ENCODE measurements around the gene CHP1. TPM values are rescaled to one million over a fixed set of nuclear protein-coding genes. Genes with fewer than 3 reads are reported as not detected.

Gene CHP1
- total and polyA plus RNA-seq, 9 of the 15 experiments (the other 6 are each of a cell fraction or from before 2014, with no cell fraction given) = 31.7 to 83.4 (median 67.6) TPM

DNA sequence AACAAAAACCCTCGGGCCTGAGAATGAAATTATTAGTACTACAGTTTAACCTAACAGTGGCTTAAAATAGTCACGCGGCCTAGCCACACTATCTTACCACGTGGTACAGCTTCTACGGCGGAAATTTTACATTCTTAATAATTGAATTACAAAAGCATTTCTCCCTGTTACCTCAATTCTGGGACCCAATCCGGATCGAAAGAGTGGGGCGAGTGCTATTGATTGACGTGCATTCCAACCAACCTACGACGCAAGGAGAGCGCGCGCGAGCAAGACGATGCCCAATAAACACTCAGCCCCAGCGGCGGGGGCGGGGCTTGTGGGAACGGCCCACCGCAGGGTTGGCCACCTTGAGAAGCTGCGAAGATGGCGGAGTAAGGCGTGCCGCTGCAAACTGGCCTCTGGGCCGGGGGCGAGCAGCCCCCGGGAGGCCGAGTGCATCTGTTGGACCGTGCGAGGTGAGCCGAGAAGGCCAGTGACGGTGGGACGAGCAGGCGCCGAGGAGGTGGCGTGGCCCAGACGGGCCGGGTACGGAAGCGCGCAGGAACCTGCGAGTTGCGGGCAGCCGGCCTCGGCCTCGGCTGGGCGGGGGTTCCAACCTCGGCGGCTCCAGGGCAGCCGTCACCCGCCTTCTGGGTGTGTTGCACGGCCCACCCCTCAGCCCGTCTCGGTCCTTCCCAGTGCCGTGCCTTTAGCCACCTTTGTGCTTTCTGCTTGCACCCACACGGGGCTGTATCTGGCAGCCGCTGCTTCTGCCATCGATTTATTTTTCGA, 52.8 kb downstream of the CHP1 start (continued):
- TF ChIP-seq, protein P1, sequence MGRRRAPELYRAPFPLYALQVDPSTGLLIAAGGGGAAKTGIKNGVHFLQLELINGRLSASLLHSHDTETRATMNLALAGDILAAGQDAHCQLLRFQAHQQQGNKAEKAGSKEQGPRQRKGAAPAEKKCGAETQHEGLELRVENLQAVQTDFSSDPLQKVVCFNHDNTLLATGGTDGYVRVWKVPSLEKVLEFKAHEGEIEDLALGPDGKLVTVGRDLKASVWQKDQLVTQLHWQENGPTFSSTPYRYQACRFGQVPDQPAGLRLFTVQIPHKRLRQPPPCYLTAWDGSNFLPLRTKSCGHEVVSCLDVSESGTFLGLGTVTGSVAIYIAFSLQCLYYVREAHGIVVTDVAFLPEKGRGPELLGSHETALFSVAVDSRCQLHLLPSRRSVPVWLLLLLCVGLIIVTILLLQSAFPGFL (CRISPR knock-in tag; IDR thresholded peaks at IDR 0.05) = no peak
- peak; percentile 62 for TF ChIP-seq CCNT2 (IDR thresholded peaks at IDR 0.05; ENCODE audit: borderline replicate concordance, extremely low read depth, insufficient read length, low read depth, low read length)
- no peak for TF ChIP-seq ZNF707 (CRISPR knock-in tag; conservative IDR thresholded peaks at IDR 0.05)
- peak; percentile 97 for TF ChIP-seq L3MBTL2 (IDR thresholded peaks at IDR 0.05)
- TF ChIP-seq, protein P2, sequence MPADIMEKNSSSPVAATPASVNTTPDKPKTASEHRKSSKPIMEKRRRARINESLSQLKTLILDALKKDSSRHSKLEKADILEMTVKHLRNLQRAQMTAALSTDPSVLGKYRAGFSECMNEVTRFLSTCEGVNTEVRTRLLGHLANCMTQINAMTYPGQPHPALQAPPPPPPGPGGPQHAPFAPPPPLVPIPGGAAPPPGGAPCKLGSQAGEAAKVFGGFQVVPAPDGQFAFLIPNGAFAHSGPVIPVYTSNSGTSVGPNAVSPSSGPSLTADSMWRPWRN (IDR thresholded peaks at IDR 0.05; ENCODE audit: low read depth) = no peak
- TF ChIP-seq, protein P3, sequence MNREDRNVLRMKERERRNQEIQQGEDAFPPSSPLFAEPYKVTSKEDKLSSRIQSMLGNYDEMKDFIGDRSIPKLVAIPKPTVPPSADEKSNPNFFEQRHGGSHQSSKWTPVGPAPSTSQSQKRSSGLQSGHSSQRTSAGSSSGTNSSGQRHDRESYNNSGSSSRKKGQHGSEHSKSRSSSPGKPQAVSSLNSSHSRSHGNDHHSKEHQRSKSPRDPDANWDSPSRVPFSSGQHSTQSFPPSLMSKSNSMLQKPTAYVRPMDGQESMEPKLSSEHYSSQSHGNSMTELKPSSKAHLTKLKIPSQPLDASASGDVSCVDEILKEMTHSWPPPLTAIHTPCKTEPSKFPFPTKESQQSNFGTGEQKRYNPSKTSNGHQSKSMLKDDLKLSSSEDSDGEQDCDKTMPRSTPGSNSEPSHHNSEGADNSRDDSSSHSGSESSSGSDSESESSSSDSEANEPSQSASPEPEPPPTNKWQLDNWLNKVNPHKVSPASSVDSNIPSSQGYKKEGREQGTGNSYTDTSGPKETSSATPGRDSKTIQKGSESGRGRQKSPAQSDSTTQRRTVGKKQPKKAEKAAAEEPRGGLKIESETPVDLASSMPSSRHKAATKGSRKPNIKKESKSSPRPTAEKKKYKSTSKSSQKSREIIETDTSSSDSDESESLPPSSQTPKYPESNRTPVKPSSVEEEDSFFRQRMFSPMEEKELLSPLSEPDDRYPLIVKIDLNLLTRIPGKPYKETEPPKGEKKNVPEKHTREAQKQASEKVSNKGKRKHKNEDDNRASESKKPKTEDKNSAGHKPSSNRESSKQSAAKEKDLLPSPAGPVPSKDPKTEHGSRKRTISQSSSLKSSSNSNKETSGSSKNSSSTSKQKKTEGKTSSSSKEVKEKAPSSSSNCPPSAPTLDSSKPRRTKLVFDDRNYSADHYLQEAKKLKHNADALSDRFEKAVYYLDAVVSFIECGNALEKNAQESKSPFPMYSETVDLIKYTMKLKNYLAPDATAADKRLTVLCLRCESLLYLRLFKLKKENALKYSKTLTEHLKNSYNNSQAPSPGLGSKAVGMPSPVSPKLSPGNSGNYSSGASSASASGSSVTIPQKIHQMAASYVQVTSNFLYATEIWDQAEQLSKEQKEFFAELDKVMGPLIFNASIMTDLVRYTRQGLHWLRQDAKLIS (CRISPR knock-in tag; IDR thresholded peaks at IDR 0.05) = no peak
- no peak for TF ChIP-seq EWSR1 (IDR thresholded peaks at IDR 0.05; ENCODE audit: borderline replicate concordance, low read depth, partially characterized antibody)
- no peak for TF ChIP-seq RNF2 (IDR thresholded peaks at IDR 0.05)
- TF ChIP-seq NFATC3 (IDR thresholded peaks at IDR 0.05) = peak; percentile 4; the same call in 1 of the 2 replicates

All from K562 (cell line).